ENCODE measurements around the gene MAP3K4.
A peak's percentile ranks its signal among the peaks of the same experiment; 100 is the strongest.

Gene MAP3K4

DNA sequence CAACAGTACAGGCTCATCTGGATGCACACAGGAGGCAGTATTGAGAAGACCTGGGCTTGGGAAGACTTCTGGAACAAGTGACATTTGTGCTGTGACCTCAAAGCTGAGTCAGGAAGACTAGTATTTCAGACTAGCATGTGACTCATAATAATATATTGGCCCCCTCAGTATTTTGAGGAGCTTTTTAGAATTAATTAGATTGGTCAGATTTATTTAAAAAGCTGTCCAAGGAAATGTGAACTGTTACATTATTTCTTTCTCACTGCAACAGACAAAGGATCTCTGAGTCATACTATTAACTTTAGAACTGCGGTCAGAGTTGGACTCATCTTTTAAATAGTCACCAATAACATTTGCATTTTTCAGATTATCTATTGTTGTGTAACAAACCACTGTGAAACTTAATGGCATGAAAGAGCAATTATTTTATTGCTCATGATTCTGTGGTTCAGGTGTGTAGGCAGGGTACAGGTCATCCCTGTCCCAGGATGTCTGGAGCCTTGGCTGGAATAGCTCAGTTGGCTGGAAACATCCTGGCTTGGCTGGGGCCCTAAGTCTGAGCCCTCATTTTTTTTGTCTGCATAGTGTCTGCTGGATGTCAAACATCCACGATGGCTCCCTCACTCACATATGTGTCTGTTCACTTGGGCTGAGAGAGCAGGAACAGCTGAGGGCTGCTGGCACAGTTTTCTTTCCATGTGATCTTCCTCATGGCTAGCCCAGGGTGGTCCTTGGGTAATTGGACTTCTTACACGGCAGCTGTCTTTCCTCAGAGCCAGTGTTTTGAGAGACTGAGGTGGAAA, 46.9 kb downstream of the MAP3K4 start:
- DNase-seq (ENCODE audit: low read depth in 2 of 2) = no peak

DNA sequence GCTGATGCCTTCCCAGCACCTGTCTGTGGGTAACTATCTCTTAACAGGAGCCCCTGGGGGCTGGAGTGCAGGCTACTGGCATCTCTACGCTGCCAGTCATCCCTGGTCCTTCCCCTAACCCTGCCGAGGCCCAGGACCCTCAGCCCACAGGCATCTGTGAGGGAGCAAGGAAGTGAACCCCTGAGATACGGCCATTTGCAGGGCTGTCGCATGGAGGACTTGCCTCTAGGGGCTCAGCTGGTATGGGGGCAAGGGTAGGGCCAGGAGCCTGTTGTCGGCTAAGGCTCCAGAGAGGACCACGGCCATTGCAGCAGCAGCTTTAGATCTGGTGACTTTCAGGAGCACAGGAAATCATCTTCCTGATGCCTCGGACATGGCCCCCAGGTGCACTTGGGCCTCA, 49.7 kb downstream of the MAP3K4 start:
- no peak for DNase-seq (ENCODE audit: low read depth in 2 of 2)

DNA sequence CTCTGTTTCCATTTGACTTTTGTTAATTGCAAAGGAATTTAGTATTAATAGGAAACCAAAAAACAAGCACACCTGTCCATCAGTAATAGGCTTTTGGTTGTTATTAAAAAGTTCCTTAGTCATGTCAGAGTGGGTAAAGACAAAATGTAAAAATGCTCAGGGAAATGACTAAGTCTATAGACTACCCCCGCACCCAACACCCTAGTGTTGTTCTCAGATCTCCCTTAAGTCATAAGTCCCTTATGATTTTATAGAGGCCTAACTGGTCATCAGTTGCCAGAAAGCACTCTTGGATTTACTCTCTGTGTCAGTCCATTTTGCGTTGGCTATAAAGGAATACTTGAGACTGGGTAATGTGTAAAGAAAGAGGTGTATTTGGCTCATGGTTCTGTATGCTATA, 52.8 kb downstream of the MAP3K4 start:
- no peak for DNase-seq (ENCODE audit: low read depth in 2 of 2)

DNA sequence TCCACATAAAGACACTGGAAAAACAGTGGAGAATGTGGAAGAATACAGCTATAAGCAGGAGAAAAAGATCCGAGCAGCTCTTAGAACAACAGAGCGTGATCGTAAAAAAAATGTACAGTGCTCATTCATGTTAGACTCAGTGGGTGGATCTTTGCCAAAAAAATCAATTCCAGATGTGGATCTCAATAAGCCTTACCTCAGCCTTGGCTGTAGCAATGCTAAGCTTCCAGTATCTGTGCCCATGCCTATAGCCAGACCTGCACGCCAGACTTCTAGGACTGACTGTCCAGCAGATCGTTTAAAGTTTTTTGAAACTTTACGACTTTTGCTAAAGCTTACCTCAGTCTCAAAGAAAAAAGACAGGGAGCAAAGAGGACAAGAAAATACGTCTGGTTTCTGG, 57.1 kb downstream of the MAP3K4 start:
- no peak for DNase-seq (ENCODE audit: low read depth in 2 of 2)

- DNase-seq (ENCODE audit: low read depth in 2 of 2) = no peak
These were observed 58.7 kb downstream of the MAP3K4 start for GRCh38 chr6:161050134-161050765.

- DNase-seq (ENCODE audit: low read depth in 2 of 2) = no peak
These were observed 61.5 kb downstream of the MAP3K4 start for GRCh38 chr6:161053103-161053502.

GRCh38 chr6:161054876-161055275, 63.3 kb downstream of the MAP3K4 start:
- no peak for DNase-seq (ENCODE audit: low read depth in 2 of 2)

DNA sequence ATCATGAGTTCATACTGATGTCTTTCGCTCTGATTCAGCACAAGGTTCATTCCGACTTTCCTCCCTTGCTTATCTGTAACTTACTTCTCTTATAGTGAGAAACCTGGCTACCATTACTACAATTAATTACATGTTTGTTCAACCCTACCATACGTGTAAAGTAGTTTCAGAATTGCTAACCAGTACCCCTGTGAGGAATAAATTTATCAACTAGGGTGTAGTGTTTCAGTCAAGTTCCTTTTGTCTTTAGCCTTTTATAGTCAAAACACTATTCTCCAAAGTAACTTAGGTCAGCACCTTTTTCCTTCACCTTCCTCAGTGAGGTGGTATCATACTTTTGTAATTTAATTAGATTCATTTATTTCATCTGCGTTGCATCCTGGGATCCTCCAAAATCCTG, 64.9 kb downstream of the MAP3K4 start:
- no peak for DNase-seq (ENCODE audit: low read depth in 2 of 2)

- no peak for DNase-seq (ENCODE audit: low read depth in 2 of 2)
These were observed 65.8 kb downstream of the MAP3K4 start for GRCh38 chr6:161057103-161058091.

DNA sequence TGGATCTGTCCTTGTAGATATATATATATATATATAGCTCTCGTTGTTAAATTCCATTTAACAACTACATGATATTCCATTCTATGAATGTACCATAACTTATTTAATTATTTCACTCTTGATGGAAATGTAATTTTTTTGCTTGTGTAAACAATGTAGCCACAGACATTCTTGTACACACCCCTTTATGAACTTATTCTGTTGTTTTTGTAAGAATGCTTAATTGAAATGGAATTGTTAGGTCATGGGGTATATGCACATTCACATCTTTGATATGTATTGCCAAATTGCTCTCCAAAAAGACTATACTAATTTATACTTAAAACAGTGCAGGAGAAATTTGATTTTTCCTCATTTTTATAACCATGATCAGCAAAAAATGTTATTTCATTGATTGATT, 67.2 kb downstream of the MAP3K4 start:
- DNase-seq (ENCODE audit: low read depth in 2 of 2) = no peak

DNA sequence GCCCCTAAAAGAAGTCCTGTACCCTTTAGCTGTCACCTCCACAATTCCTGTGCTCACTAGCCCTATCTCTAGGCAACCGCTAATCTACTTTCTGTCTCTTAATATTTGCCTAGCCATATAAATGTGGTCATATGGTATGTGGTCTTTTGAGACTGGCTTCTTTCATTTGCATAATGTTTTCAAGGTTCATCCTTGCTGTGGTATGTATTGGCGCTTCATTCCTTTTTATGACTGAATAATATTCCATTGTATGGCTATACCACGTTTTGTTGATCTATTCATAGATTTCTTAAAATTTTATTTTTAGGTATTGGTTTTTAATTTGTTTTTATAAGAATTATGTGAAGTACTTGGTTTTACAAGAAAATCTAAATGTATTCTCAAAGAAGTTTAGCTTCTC, 70.0 kb downstream of the MAP3K4 start:
- DNase-seq (ENCODE audit: low read depth in 2 of 2) = no peak

- DNase-seq (ENCODE audit: low read depth in 2 of 2) = no peak
These were observed 73.3 kb downstream of the MAP3K4 start for GRCh38 chr6:161064915-161065314.

- no peak for DNase-seq (ENCODE audit: low read depth in 2 of 2)
These were observed 74.9 kb downstream of the MAP3K4 start for GRCh38 chr6:161066511-161066910.

- DNase-seq (ENCODE audit: low read depth in 2 of 2) = no peak
These were observed 76.2 kb downstream of the MAP3K4 start for GRCh38 chr6:161067749-161068148.

DNA sequence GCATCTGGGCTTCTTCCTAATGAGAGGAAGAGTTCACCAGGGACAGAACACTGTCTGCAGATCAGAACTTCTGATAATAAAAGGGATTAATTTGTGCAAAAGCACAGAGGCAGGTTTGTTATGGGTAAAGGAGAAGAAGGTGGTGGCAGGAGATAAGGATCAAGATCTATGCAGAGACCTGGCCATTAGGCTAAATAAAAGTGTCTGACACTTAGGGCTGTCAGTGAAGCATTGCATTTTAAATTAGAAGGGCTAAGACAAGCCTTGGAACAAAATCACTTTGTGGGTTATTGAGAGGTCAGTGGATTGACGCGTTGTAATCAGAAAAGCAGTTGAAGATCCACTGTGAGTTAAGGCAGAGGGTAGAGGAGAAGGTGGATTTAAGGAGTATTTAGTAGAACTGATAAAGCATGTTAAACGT, 76.8 kb downstream of the MAP3K4 start:
- no peak for DNase-seq (ENCODE audit: low read depth in 2 of 2)

- no peak for DNase-seq (ENCODE audit: low read depth in 2 of 2)
These were observed 82.4 kb downstream of the MAP3K4 start for GRCh38 chr6:161073930-161074329.

- no peak for DNase-seq (ENCODE audit: low read depth in 2 of 2)
These were observed 83.0 kb downstream of the MAP3K4 start for GRCh38 chr6:161074496-161075121.

DNA sequence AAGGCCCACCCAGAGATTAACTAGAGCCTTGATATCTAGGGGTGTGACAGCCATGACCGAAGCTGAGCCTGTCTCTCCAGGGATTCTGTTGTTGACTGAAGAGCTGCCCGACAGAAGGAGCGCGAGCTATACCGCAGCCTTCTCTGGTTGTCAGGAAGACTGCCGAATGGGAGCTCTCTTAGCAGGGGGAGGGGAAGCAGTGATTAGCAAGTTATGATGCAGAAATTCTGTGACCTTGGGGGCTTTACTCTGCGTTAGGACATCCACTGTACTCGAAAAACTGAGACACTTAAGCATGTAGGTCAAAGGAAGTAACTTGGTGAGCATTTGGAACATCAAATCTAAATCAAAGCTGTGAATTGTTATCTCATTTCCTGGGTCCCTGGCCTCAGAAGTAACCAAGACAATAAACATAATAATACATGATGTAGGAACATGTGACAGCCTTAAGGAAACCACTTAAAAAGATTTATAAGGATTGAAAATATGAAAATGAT, 84.7 kb downstream of the MAP3K4 start:
- DNase-seq (ENCODE audit: low read depth in 2 of 2) = no peak

GRCh38 chr6:161079566-161080262, 88.1 kb downstream of the MAP3K4 start:
- DNase-seq (ENCODE audit: low read depth in 2 of 2) = peak; percentile 47 to 66

- no peak for DNase-seq (ENCODE audit: low read depth in 2 of 2)
These were observed 88.8 kb downstream of the MAP3K4 start for GRCh38 chr6:161080263-161080970.
